ENCODE data around the gene ARID3A. TPM values are rescaled to one million over a fixed set of nuclear protein-coding genes. Genes with fewer than 3 reads are reported as not detected.

The ARID3A gene
- total RNA-seq, 4 donors from 2014 or later = 2.8 to 11.0 (median 4.9) TPM

DNA sequence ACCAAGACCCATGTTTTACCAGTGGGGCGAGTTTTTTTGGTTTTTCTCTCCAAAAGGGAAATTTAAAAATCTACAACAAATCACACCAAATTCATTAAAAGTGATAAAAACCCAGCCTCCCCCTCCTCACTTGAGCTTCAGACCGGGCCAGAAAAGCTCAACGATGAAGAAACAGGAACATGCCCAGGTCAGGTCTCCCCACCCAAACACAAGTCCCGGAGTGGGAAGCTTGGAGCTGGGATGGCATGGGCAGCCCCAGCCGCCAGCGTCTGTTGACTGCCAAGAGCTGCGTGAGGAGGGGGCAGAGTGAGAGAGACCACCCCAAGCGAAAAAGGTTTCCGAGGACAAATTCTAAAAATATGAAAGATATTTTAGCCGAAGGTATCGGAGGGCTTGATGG, 28.8 kb upstream of the ARID3A start:
- no peaks in the 10 kb centered on the region for H3K9me3 ChIP-seq
- no peak for DNase-seq
- peaks cover 0 to 4% (median 2%) of the 10 kb centered on the region in 4 donors for H3K4me1 ChIP-seq
- no peak overlapping the region for H3K4me3 ChIP-seq
- no peak overlapping the region for H3K27ac ChIP-seq
- TF ChIP-seq, protein P1, sequence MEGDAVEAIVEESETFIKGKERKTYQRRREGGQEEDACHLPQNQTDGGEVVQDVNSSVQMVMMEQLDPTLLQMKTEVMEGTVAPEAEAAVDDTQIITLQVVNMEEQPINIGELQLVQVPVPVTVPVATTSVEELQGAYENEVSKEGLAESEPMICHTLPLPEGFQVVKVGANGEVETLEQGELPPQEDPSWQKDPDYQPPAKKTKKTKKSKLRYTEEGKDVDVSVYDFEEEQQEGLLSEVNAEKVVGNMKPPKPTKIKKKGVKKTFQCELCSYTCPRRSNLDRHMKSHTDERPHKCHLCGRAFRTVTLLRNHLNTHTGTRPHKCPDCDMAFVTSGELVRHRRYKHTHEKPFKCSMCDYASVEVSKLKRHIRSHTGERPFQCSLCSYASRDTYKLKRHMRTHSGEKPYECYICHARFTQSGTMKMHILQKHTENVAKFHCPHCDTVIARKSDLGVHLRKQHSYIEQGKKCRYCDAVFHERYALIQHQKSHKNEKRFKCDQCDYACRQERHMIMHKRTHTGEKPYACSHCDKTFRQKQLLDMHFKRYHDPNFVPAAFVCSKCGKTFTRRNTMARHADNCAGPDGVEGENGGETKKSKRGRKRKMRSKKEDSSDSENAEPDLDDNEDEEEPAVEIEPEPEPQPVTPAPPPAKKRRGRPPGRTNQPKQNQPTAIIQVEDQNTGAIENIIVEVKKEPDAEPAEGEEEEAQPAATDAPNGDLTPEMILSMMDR (IDR thresholded peaks at IDR 0.05) = no peak
- TF ChIP-seq POLR2A (IDR thresholded peaks at IDR 0.05) = no peak
- peaks cover 0 to 31% (median 0%) of the 10 kb centered on the region in 3 donors for H3K36me3 ChIP-seq
- no peaks in the 10 kb centered on the region for H3K27me3 ChIP-seq

DNA sequence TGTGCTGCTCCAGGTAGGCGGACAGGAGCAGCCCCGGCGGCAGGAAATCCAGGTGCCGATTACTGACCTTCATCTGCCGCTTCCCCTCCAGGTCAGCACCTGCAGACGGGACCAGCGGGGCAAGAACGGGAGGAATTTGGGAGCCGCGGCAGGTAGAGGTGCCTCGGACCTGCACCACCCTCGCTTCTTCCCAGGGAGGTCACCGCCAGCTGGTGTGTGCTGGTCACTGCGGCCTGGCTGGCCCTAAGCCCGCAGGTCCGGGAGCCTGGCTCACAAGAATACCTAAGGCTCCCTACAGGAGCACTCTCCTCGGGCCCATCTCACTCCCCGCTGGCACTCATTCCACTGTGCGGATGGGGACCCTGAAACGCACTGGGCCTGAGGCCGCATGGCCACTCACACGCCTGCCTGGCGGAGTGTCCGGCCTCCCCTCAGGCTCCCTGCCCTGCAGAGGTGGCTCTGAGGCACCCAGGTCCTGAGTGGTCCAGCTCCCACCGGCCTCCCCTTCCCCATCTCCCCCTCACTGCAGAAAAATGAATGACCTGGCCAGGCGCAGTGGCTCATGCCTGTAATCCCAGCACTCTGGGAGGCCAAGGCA, 28.3 kb upstream of the ARID3A start:
- DNase-seq = no peak
- peaks cover 0 to 31% (median 0%) of the 10 kb centered on the region in 3 donors for H3K36me3 ChIP-seq
- no peak overlapping the region for H3K27ac ChIP-seq
- H3K27me3 ChIP-seq = no peaks in the 10 kb centered on the region
- TF ChIP-seq POLR2A (IDR thresholded peaks at IDR 0.05) = no peak
- TF ChIP-seq, protein P1 (IDR thresholded peaks at IDR 0.05) = no peak
- H3K4me3 ChIP-seq = no peak overlapping the region
- H3K4me1 ChIP-seq = no peaks in the 10 kb centered on the region
- H3K9me3 ChIP-seq = no peaks in the 10 kb centered on the region

DNA sequence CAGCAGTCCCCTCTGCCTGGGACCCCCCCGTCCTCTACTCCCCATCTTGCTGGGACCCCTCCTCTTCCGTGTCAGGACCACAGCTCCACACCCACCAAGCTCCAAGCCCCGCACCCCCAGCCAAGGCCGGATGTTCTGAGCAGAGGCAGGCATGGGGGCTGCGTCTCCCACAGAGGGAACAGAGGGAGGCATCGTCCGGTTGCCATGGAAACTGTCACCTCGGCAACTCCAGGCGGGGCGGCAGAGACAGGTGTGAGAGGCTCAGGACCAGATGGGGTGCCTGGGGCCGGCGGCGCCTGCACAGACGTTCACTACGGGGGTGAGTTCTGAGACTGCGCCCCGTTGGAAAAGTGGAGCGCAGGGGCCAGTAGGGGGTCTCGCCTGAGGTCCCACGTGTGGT, 27.2 kb upstream of the ARID3A start:
- DNase-seq = peak in 2 of 3 donors; percentile 67 to 90
- TF ChIP-seq, protein P1 (IDR thresholded peaks at IDR 0.05) = no peak
- no peak for TF ChIP-seq POLR2A (IDR thresholded peaks at IDR 0.05)
- Histone ChIP-seq H3K9me3 (no peaks in the 10 kb centered on the region), H3K4me3 (no peak overlapping the region), H3K4me1 (no peaks in the 10 kb centered on the region), H3K36me3 (peaks cover 0 to 31% (median 0%) of the 10 kb centered on the region in 3 donors), H3K27ac (peak overlapping the region in 1 of 4 donors; percentile 26), H3K27me3 (no peaks in the 10 kb centered on the region)

DNA sequence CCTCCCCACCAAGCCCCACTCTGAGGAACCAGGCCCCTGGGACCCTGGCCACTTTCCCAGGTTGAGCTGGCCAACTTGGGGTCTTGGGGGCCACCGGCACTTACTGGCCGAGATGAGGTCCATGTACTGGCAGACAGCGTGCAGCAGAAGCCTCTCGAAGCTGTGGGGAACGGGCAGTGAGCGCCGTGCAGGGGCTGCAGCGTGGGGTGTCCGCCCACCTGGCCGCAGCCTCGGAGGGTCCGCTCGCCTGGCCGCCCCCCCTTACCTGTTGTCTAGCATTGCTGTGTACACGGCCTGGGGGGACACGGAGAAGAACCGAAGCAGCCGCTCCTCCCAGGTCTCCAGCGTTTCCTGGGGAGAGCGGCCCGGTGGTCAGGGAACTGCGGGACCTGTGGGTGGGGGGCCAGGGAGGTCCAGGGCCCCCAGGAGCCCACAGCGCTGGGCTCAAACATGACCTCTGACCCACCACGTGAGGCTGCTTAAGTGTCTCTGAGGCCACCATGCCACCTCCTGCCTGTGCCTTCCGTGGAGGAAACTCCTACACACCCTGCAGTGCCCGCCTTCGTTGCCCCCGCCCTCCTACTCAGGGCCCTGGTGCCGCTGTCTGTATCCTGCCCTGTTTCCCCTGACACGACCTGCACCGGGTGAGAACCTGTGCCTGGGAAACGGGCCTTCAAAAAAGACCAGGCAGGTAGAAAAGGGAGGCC, 26.3 kb upstream of the ARID3A start:
- no peaks in the 10 kb centered on the region for H3K4me1 ChIP-seq
- no peak for DNase-seq
- no peaks in the 10 kb centered on the region for H3K27me3 ChIP-seq
- H3K27ac ChIP-seq = no peak overlapping the region
- TF ChIP-seq POLR2A (IDR thresholded peaks at IDR 0.05) = no peak
- TF ChIP-seq, protein P1 (IDR thresholded peaks at IDR 0.05) = no peak
- no peaks in the 10 kb centered on the region for H3K9me3 ChIP-seq
- H3K36me3 ChIP-seq = peaks cover 0 to 31% (median 0%) of the 10 kb centered on the region in 3 donors
- H3K4me3 ChIP-seq = no peak overlapping the region

DNA sequence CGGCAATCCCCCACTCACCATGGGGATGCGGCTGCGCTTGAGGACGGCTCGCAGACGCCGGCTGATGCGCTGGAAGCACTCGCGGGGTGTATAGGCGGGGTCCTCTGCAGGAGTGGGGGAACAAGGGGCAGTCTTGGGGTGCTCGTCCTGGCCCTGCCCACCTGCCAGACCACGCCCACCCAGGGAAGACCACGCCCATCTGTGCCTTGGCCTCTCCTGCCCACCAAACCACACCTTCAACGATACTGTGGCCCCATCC, 25.9 kb upstream of the ARID3A start:
- no peak for DNase-seq
- H3K4me1 ChIP-seq = no peaks in the 10 kb centered on the region
- no peaks in the 10 kb centered on the region for H3K9me3 ChIP-seq
- H3K27ac ChIP-seq = peak overlapping the region in 1 of 4 donors; percentile 19
- no peak overlapping the region for H3K4me3 ChIP-seq
- no peaks in the 10 kb centered on the region for H3K27me3 ChIP-seq
- TF ChIP-seq, protein P1 (IDR thresholded peaks at IDR 0.05) = no peak
- no peak for TF ChIP-seq POLR2A (IDR thresholded peaks at IDR 0.05)
- peaks cover 0 to 31% (median 0%) of the 10 kb centered on the region in 3 donors for H3K36me3 ChIP-seq

All from Peyer's patch (tissue), 4 donors.